HepG2 (cell line): Measurements from ENCODE around the gene VSTM4. TPM values are rescaled to one million over a fixed set of nuclear protein-coding genes. Genes with fewer than 3 reads are reported as not detected.
A peak's percentile ranks its signal among the peaks of the same experiment; 100 is the strongest.

ENCODE experiments used
- ATAC-seq: fragments of 200-7000 bp; cut with Tn5 transposase; 3 replicates; pipeline ENCODE4 v1.9.1; 2020; ENCODE audit warnings: mild to moderate bottlenecking, moderate library complexity
- BruUV-seq: library from RNA; stranded (reverse); fragments of 400-500 nt; replicated peaks from 2 replicates; lab custom pipeline; 2021; lab: Mats Ljungman, UMichigan
- CTCF ChIA-PET: fragments of 300-600 bp; formaldehyde crosslinking; extraction: SDS; loops from one replicate; lab custom pipeline; 2021; ENCODE audit warnings: low total read pairs, inconsistent platforms, low intra/inter-chr PET ratio; lab: Yijun Ruan, JAX
- POLR2A ChIA-PET: fragments of 350-600 bp; sonication (Branson Sonifier 250); formaldehyde crosslinking; loops from one replicate; lab custom pipeline; 2020; ENCODE audit warnings: antibody characterized with exemption, inconsistent platforms; lab: Yijun Ruan, JAX
- DNase-seq: peaks from one replicate; pipeline ENCODE4 v3.0.0-alpha.2; 2015; ENCODE audit warnings: low spot score
- FAIRE-seq: peaks from 3 replicates; lab custom pipeline; 2011; peaks lifted over from hg19 to GRCh38; lab: Jason Lieb, UNC
- H2AFZ ChIP-seq: one replicate; pipeline ENCODE4 v1.6.1; 2011; ENCODE audit warnings: low read length, inconsistent platforms
- H3K27ac ChIP-seq: fragments of 300-600 bp; 3 replicates; pipeline ENCODE4 v1.8.0; 2011; ENCODE audit warnings: mixed run types, mild to moderate bottlenecking, mixed read lengths, low read length, inconsistent platforms; ENCODE audit not compliant: insufficient read depth; ENCODE audit errors: extremely low read length
- H3K27me3 ChIP-seq, 2 experiments: fragments of 200-600 bp in 1 of 2; 2 replicates in 1 of 2; 3 replicates in 1 of 2; pipeline versions ENCODE4 v1.6.0 to v1.8.0; 2011; ENCODE audit warnings: low read length in 2 of 2, mild to moderate bottlenecking in 2 of 2, moderate library complexity in 2 of 2, inconsistent platforms in 1 of 2; ENCODE audit not compliant: insufficient read depth in 2 of 2, control insufficient read depth in 1 of 2
- H3K36me3 ChIP-seq, 2 experiments: fragments of 200-600 bp in 1 of 2; replicated peaks in 1 of 2; 2 replicates in 1 of 2; 3 replicates in 1 of 2; pipeline versions ENCODE4 v1.5.1 to v1.8.0; 2011; ENCODE audit warnings: low read length in 2 of 2, inconsistent platforms in 1 of 2; ENCODE audit not compliant: insufficient read depth in 2 of 2, control insufficient read depth in 1 of 2
- H3K4me1 ChIP-seq: 2 replicates; pipeline ENCODE4 v1.5.1; 2012; ENCODE audit warnings: low read length, inconsistent platforms; ENCODE audit not compliant: insufficient read depth
- H3K4me2 ChIP-seq: 2 replicates; pipeline ENCODE4 v1.6.0; 2011; ENCODE audit warnings: low read depth, low read length, inconsistent platforms
- H3K4me3 ChIP-seq, 3 experiments: fragments of 200-600 bp in 1 of 3; sonication (generic), shearing (Covaris generic) in 1 of 3; replicated peaks in 1 of 3; 2 replicates each; pipeline ENCODE4 v1.5.1; 2011 to 2016; ENCODE audit warnings: low read length in 3 of 3, inconsistent platforms in 2 of 3, low read depth in 2 of 3, mild to moderate bottlenecking in 2 of 3, control low read depth in 1 of 3, mixed read lengths in 1 of 3; ENCODE audit not compliant: insufficient read depth in 1 of 3
- H3K79me2 ChIP-seq: one replicate; pipeline ENCODE4 v1.6.1; 2011; ENCODE audit warnings: low read length, inconsistent platforms; ENCODE audit not compliant: insufficient read depth
- H3K9ac ChIP-seq: 2 replicates; pipeline ENCODE4 v1.6.0; 2011; ENCODE audit warnings: mild to moderate bottlenecking, low read depth, low read length, inconsistent platforms; ENCODE audit not compliant: insufficient read depth
- H3K9me3 ChIP-seq: 2 replicates; pipeline ENCODE4 v1.5.1; 2012; ENCODE audit warnings: mild to moderate bottlenecking, low read length
- H4K20me1 ChIP-seq: 2 replicates; pipeline ENCODE4 v1.6.0; 2011; ENCODE audit warnings: inconsistent platforms, mild to moderate bottlenecking, low read length, moderate library complexity; ENCODE audit not compliant: insufficient read depth
- MAFF ChIP-seq: IDR thresholded peaks from 2 replicates; pipeline ENCODE4 v1.6.1; 2011; ENCODE audit warnings: low read depth, low read length, improper control_type of control experiment
- MAFK ChIP-seq, 2 experiments: IDR thresholded peaks in 1 of 2; conservative IDR thresholded peaks in 1 of 2; 2 replicates each; pipeline ENCODE4 v1.6.1; 2011; ENCODE audit warnings: improper control_type of control experiment in 2 of 2, low read length in 2 of 2
- NFKB2 ChIP-seq: sonication (generic); formaldehyde crosslinking; IDR thresholded peaks from 2 replicates; pipeline ENCODE4 v1.4.0; 2020; ENCODE audit warnings: missing genetic modification reagents, borderline replicate concordance
- U2AF2 ChIP-seq: fragments of 200-400 bp; formaldehyde crosslinking; IDR thresholded peaks from 2 replicates; pipeline ENCODE4 v1.6.1; 2017; ENCODE audit warnings: low read depth, mild to moderate bottlenecking, low read length
- ZNF275 ChIP-seq: sonication (generic); formaldehyde crosslinking; IDR thresholded peaks from 2 replicates; pipeline ENCODE4 v1.8.0; 2022; ENCODE audit warnings: missing genetic modification reagents, mild to moderate bottlenecking, inconsistent platforms, borderline replicate concordance
- ZNF546 ChIP-seq: sonication (generic); formaldehyde crosslinking; conservative IDR thresholded peaks from 2 replicates; pipeline ENCODE4 v1.8.1; 2023; ENCODE audit warnings: mild to moderate bottlenecking, missing genetic modification reagents
- WGBS: methylation state at CpG from one replicate; pipeline ENCODE4 v1.1.6; 2017; ENCODE audit warnings: low lambda C conversion rate; 5-methylcytosine and 5-hydroxymethylcytosine counted together
- in situ Hi-C: cut with HindIII; loops from 2 replicates; pipeline ENCODE4 v1.10.0; 2017; ENCODE audit warnings: low pct_unique_long_range_greater_than_20kb; ENCODE audit not compliant: extremely low pct_ligation_motif_present
- intact Hi-C: fragments of 100-400 bp; cut with micrococcal nuclease; formaldehyde crosslinking; loops from one replicate; pipeline ENCODE4 v1.10.0; 2022; ENCODE audit not compliant: unreplicated experiment
- polyA plus RNA-seq, 8 experiments: library from polyadenylated mRNA; depleted of rRNA in 3 of 8; stranded (reverse) in 7 of 8; unstranded in 1 of 8; fragments of >200 nt; fragmentation: Illumina TruSeq in 4 of 8; extraction: Trizol in 4 of 8; gene quantifications; 2 replicates each; pipeline versions ENCODE4 v1.2.1 to v1.2.3, GENCODE V29; 2011 to 2016; ENCODE audit warnings: low read depth in 4 of 8, missing spikeins in 1 of 8, mixed read lengths in 1 of 8; ENCODE audit not compliant: insufficient read depth in 1 of 8
- total RNA-seq, 5 experiments: library from RNA; depleted of rRNA; stranded (reverse); fragments of >200 nt; fragmentation: Illumina TruSeq; extraction: Trizol; gene quantifications; 2 replicates each; pipeline ENCODE4 v1.2.3, GENCODE V29; 2016; ENCODE audit warnings: low read depth in 1 of 5
- TF ChIP-seq, protein P1 (sequence below): sonication (generic); formaldehyde crosslinking; conservative IDR thresholded peaks from 2 replicates; pipeline ENCODE4 v1.8.0; 2022; ENCODE audit warnings: low read depth, missing genetic modification reagents

The VSTM4 gene
- total and polyA plus RNA-seq, 2 of the 13 experiments (the other 11 are each of a cell fraction or from before 2014, with no cell fraction given), result not detected

DNA sequence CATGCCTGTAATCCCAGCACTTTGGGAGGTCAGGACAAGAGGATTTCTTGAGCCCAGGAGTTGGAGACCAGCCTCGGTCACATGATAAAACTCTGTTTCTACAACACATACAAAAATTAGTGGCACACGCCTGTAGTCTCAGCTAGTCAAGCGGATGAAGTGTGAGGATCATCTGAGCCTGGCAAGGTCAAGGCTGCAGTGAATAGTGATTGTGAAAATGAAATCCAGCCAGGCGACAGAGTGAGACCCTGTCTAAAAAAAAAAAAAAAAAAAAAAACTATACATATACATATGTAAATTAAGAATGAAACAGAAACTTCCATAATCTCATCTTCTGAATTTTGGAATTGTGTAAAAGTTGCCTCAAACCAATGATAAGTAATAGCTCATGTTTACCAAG, 36.7 kb upstream of the VSTM4 start (continued):
- TF ChIP-seq ZNF275, result no peak
- TF ChIP-seq NFKB2 (CRISPR knock-in tag), result no peak
- no peak for TF ChIP-seq U2AF2
- TF ChIP-seq, protein P1, sequence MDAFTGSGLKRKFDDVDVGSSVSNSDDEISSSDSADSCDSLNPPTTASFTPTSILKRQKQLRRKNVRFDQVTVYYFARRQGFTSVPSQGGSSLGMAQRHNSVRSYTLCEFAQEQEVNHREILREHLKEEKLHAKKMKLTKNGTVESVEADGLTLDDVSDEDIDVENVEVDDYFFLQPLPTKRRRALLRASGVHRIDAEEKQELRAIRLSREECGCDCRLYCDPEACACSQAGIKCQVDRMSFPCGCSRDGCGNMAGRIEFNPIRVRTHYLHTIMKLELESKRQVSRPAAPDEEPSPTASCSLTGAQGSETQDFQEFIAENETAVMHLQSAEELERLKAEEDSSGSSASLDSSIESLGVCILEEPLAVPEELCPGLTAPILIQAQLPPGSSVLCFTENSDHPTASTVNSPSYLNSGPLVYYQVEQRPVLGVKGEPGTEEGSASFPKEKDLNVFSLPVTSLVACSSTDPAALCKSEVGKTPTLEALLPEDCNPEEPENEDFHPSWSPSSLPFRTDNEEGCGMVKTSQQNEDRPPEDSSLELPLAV (CRISPR knock-in tag), result no peak

GRCh38 chr10:49151481-49151880, 36.2 kb upstream of the VSTM4 start:
- H3K4me3 ChIP-seq, result no peak overlapping the region
- 4% methylated on average over 1 of the region's 1 CpG for WGBS
- no peaks in the 10 kb centered on the region for H3K27me3 ChIP-seq
- TF ChIP-seq MAFK (conservative IDR thresholded peaks at IDR 0.05 in 1 of 2, IDR thresholded peaks at IDR 0.05 in 1 of 2; ENCODE audit: low read length in 2 of 2) (peak; percentile 74 to 87), MAFF (peak; percentile 82), ZNF546 (CRISPR knock-in tag) (no peak)
- H3K4me2 ChIP-seq, result no peak overlapping the region
- no peaks in the 10 kb centered on the region for H3K9me3 ChIP-seq
- ATAC-seq (no peak), FAIRE-seq (no peak), DNase-seq (no peak)
- no peak overlapping the region for H2AFZ ChIP-seq
- no peaks in the 10 kb centered on the region for H3K4me1 ChIP-seq
- H4K20me1 ChIP-seq, result no peaks in the 10 kb centered on the region
- intact Hi-C loops, result no loop called here
- no peak overlapping the region for H3K9ac ChIP-seq
- no TSS peak for BruUV-seq
- no peaks in the 10 kb centered on the region for H3K79me2 ChIP-seq
- ChIA-PET CTCF (no interaction called here), POLR2A (no interaction called here)
- H3K27ac ChIP-seq, result no peak overlapping the region
- in situ Hi-C loops, result no loop called here
- no peaks in the 10 kb centered on the region for H3K36me3 ChIP-seq
